ENCODE data around the gene INPP5B.
A peak's percentile ranks its signal among the peaks of the same experiment; 100 is the strongest.
"Not testable (repeated sequence)": the region's sequence is repeated elsewhere in the genome, so short reads cannot be mapped to it uniquely, and the experiment has no call there.

The INPP5B gene

GRCh38 chr1:37946703-37947360 is at the start of gene INPP5B:
TSS of gene INPP5B (minus strand) at chr1:37947053. CDS start at chr1:37946308, 745 bp downstream.
- Histone ChIP-seq H3K9me3 (ENCODE audit: control insufficient read depth, insufficient read depth, low read length) (no peaks in the 10 kb centered on the region), H3K9ac (ENCODE audit: low read depth, low read length) (peak within 1 kb of the TSS; percentile 73), H3K27me3 (ENCODE audit: control insufficient read depth, insufficient read depth, low read length) (no peaks in the 10 kb centered on the region), H3K4me1 (ENCODE audit: control insufficient read depth, insufficient read depth, low read length) (peaks cover 6% of the 10 kb centered on the region), H3K4me3 (ENCODE audit: low read depth, low read length) (peak within 1 kb of the TSS; percentile 73), H3K36me3 (ENCODE audit: control insufficient read depth, insufficient read depth, low read length) (no peaks in the 10 kb centered on the region)

- H3K36me3 ChIP-seq (ENCODE audit: control insufficient read depth, insufficient read depth, low read length), result peaks cover 6% of the 10 kb centered on the region
- H3K4me3 ChIP-seq (ENCODE audit: low read depth, low read length), result peak overlapping the region; percentile 53
- H3K27me3 ChIP-seq (ENCODE audit: control insufficient read depth, insufficient read depth, low read length), result no peaks in the 10 kb centered on the region
- no peaks in the 10 kb centered on the region for H3K9me3 ChIP-seq (ENCODE audit: control insufficient read depth, insufficient read depth, low read length)
- H3K9ac ChIP-seq (ENCODE audit: low read depth, low read length), result peak overlapping the region; percentile 74
- peaks cover 22% of the 10 kb centered on the region for H3K4me1 ChIP-seq (ENCODE audit: control insufficient read depth, insufficient read depth, low read length)
These were observed 49.0 kb upstream of the INPP5B start for GRCh38 chr1:37995751-37996345.

GRCh38 chr1:37994886-37995566 is 48.2 kb upstream of the INPP5B start:
- H3K9me3 ChIP-seq (ENCODE audit: control insufficient read depth, insufficient read depth, low read length), result no peaks in the 10 kb centered on the region
- H3K27me3 ChIP-seq (ENCODE audit: control insufficient read depth, insufficient read depth, low read length), result no peaks in the 10 kb centered on the region
- peaks cover 6% of the 10 kb centered on the region for H3K36me3 ChIP-seq (ENCODE audit: control insufficient read depth, insufficient read depth, low read length)
- no peak overlapping the region for H3K4me3 ChIP-seq (ENCODE audit: low read depth, low read length)
- H3K4me1 ChIP-seq (ENCODE audit: control insufficient read depth, insufficient read depth, low read length), result peaks cover 15% of the 10 kb centered on the region
- no peak overlapping the region for H3K9ac ChIP-seq (ENCODE audit: low read depth, low read length)

GRCh38 chr1:37989361-37989930 is 42.6 kb upstream of the INPP5B start:
- no peaks in the 10 kb centered on the region for H3K27me3 ChIP-seq (ENCODE audit: control insufficient read depth, insufficient read depth, low read length)
- H3K4me3 ChIP-seq (ENCODE audit: low read depth, low read length), result peak overlapping the region; percentile 100
- peaks cover 27% of the 10 kb centered on the region for H3K36me3 ChIP-seq (ENCODE audit: control insufficient read depth, insufficient read depth, low read length)
- H3K4me1 ChIP-seq (ENCODE audit: control insufficient read depth, insufficient read depth, low read length), result no peaks in the 10 kb centered on the region
- peak overlapping the region; percentile 96 for H3K9ac ChIP-seq (ENCODE audit: low read depth, low read length)
- no peaks in the 10 kb centered on the region for H3K9me3 ChIP-seq (ENCODE audit: control insufficient read depth, insufficient read depth, low read length)

- Histone ChIP-seq H3K36me3 (ENCODE audit: control insufficient read depth, insufficient read depth, low read length) (peaks cover 35% of the 10 kb centered on the region), H3K9me3 (ENCODE audit: control insufficient read depth, insufficient read depth, low read length) (no peaks in the 10 kb centered on the region), H3K4me1 (ENCODE audit: control insufficient read depth, insufficient read depth, low read length) (no peaks in the 10 kb centered on the region), H3K9ac (ENCODE audit: low read depth, low read length) (no peak overlapping the region), H3K27me3 (ENCODE audit: control insufficient read depth, insufficient read depth, low read length) (no peaks in the 10 kb centered on the region), H3K4me3 (ENCODE audit: low read depth, low read length) (no peak overlapping the region)
These were observed 40.8 kb upstream of the INPP5B start for GRCh38 chr1:37987679-37988078.

GRCh38 chr1:37983546-37983945 is 36.7 kb upstream of the INPP5B start:
- H3K9me3 ChIP-seq (ENCODE audit: control insufficient read depth, insufficient read depth, low read length), result no peaks in the 10 kb centered on the region
- no peaks in the 10 kb centered on the region for H3K27me3 ChIP-seq (ENCODE audit: control insufficient read depth, insufficient read depth, low read length)
- no peaks in the 10 kb centered on the region for H3K4me1 ChIP-seq (ENCODE audit: control insufficient read depth, insufficient read depth, low read length)
- no peak overlapping the region for H3K9ac ChIP-seq (ENCODE audit: low read depth, low read length)
- peaks cover 59% of the 10 kb centered on the region for H3K36me3 ChIP-seq (ENCODE audit: control insufficient read depth, insufficient read depth, low read length)
- H3K4me3 ChIP-seq (ENCODE audit: low read depth, low read length), result no peak overlapping the region

- Histone ChIP-seq H3K36me3 (ENCODE audit: control insufficient read depth, insufficient read depth, low read length) (peaks cover 51% of the 10 kb centered on the region), H3K4me1 (ENCODE audit: control insufficient read depth, insufficient read depth, low read length) (no peaks in the 10 kb centered on the region), H3K27me3 (ENCODE audit: control insufficient read depth, insufficient read depth, low read length) (no peaks in the 10 kb centered on the region), H3K9ac (ENCODE audit: low read depth, low read length) (no peak overlapping the region), H3K4me3 (ENCODE audit: low read depth, low read length) (no peak overlapping the region), H3K9me3 (ENCODE audit: control insufficient read depth, insufficient read depth, low read length) (no peaks in the 10 kb centered on the region)
These were observed 31.7 kb upstream of the INPP5B start for GRCh38 chr1:37978541-37978940.

GRCh38 chr1:37975083-37975482 is 28.2 kb upstream of the INPP5B start:
- H3K27me3 ChIP-seq (ENCODE audit: control insufficient read depth, insufficient read depth, low read length); H3K4me1 ChIP-seq (ENCODE audit: control insufficient read depth, insufficient read depth, low read length); H3K9me3 ChIP-seq (ENCODE audit: control insufficient read depth, insufficient read depth, low read length); H3K9ac ChIP-seq (ENCODE audit: low read depth, low read length); H3K4me3 ChIP-seq (ENCODE audit: low read depth, low read length): not testable (repeated sequence)
- H3K36me3 ChIP-seq (ENCODE audit: control insufficient read depth, insufficient read depth, low read length), result peaks cover 31% of the 10 kb centered on the region

- Histone ChIP-seq H3K36me3 (ENCODE audit: control insufficient read depth, insufficient read depth, low read length) (peaks cover 26% of the 10 kb centered on the region), H3K9me3 (ENCODE audit: control insufficient read depth, insufficient read depth, low read length) (no peaks in the 10 kb centered on the region), H3K4me3 (ENCODE audit: low read depth, low read length) (no peak overlapping the region), H3K4me1 (ENCODE audit: control insufficient read depth, insufficient read depth, low read length) (no peaks in the 10 kb centered on the region), H3K9ac (ENCODE audit: low read depth, low read length) (no peak overlapping the region), H3K27me3 (ENCODE audit: control insufficient read depth, insufficient read depth, low read length) (no peaks in the 10 kb centered on the region)
These were observed 27.7 kb upstream of the INPP5B start for GRCh38 chr1:37974567-37974966.

GRCh38 chr1:37973684-37974083 is 26.8 kb upstream of the INPP5B start:
- H3K36me3 ChIP-seq (ENCODE audit: control insufficient read depth, insufficient read depth, low read length), result peaks cover 29% of the 10 kb centered on the region
- not testable (repeated sequence) for H3K4me1 ChIP-seq (ENCODE audit: control insufficient read depth, insufficient read depth, low read length); H3K9me3 ChIP-seq (ENCODE audit: control insufficient read depth, insufficient read depth, low read length)

GRCh38 chr1:37965301-37965700 is 18.4 kb upstream of the INPP5B start:
- H3K9ac ChIP-seq (ENCODE audit: low read depth, low read length), result no peak overlapping the region
- H3K4me1 ChIP-seq (ENCODE audit: control insufficient read depth, insufficient read depth, low read length), result no peaks in the 10 kb centered on the region
- no peak overlapping the region for H3K4me3 ChIP-seq (ENCODE audit: low read depth, low read length)
- H3K27me3 ChIP-seq (ENCODE audit: control insufficient read depth, insufficient read depth, low read length), result no peaks in the 10 kb centered on the region
- peaks cover 30% of the 10 kb centered on the region for H3K36me3 ChIP-seq (ENCODE audit: control insufficient read depth, insufficient read depth, low read length)
- H3K9me3 ChIP-seq (ENCODE audit: control insufficient read depth, insufficient read depth, low read length), result no peaks in the 10 kb centered on the region

More at GRCh38 chr1:37973684-37974083, 26.8 kb upstream of the INPP5B start:
- H3K4me3 ChIP-seq (ENCODE audit: low read depth, low read length); H3K27me3 ChIP-seq (ENCODE audit: control insufficient read depth, insufficient read depth, low read length); H3K9ac ChIP-seq (ENCODE audit: low read depth, low read length): not testable (repeated sequence)
